ENCODE data around the gene CADPS2.

GRCh38 chr7:122883049-122883680, 3.1 kb downstream of the CADPS2 start:
- TF ChIP-seq CTCF (IDR thresholded peaks at IDR 0.05; ENCODE audit: extremely low read depth in 1 of 2, insufficient read depth in 1 of 2, low read depth in 1 of 2, low read length in 2 of 2) (no peak), POLR2A (IDR thresholded peaks at IDR 0.05; ENCODE audit: low read depth, low read length) (no peak), JUN (IDR thresholded peaks at IDR 0.05; ENCODE audit: borderline replicate concordance, insufficient read depth, insufficient read length, low read depth) (no peak)
